ENCODE measurements around the gene SOX6. TPM values are rescaled to one million over a fixed set of nuclear protein-coding genes. Genes with fewer than 3 reads are reported as not detected.
"Not testable (repeated sequence)": the region's sequence is repeated elsewhere in the genome, so short reads cannot be mapped to it uniquely, and the experiment has no call there.

Gene SOX6
- total RNA-seq, 1 donor: 0.10 TPM

DNA sequence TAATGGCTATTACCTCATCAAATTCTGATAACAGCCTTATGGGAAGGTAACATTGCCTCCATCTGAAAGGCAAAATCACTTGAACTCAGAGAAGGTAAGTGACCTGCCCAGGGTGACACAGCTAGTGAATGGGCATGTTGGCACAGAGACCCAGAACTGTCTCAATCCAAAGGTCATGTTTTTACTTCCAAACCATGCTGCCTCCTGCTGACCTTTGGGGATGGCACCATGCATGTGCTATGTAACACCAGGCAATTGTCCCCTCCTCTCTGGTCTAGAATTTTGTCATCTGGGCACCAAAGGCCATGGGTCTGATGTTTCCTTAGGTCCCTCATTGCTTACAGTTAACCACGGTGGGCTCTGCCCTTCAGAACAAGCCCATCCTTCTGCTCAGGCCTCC, 417.4 kb downstream of the SOX6 start:
- H3K4me1 ChIP-seq (ENCODE audit: insufficient read depth, low read length): no peaks in the 10 kb centered on the region
- no peaks in the 10 kb centered on the region for H3K27me3 ChIP-seq (ENCODE audit: insufficient read depth, low read length)
- no peaks in the 10 kb centered on the region for H3K9me3 ChIP-seq (ENCODE audit: low read depth, low read length)
- no peak overlapping the region for H3K4me3 ChIP-seq (ENCODE audit: low read length)

- H3K4me1 ChIP-seq (ENCODE audit: insufficient read depth, low read length): no peaks in the 10 kb centered on the region
- no peaks in the 10 kb centered on the region for H3K27me3 ChIP-seq (ENCODE audit: insufficient read depth, low read length)
- no peaks in the 10 kb centered on the region for H3K9me3 ChIP-seq (ENCODE audit: low read depth, low read length)
- no peak overlapping the region for H3K4me3 ChIP-seq (ENCODE audit: low read length)
Measured at GRCh38 chr11:15938121-15938611, 418.2 kb downstream of the SOX6 start.

GRCh38 chr11:15937601-15938120, 418.7 kb downstream of the SOX6 start:
- H3K4me3 ChIP-seq (ENCODE audit: low read length): no peak overlapping the region
- no peaks in the 10 kb centered on the region for H3K27me3 ChIP-seq (ENCODE audit: insufficient read depth, low read length)
- no peaks in the 10 kb centered on the region for H3K9me3 ChIP-seq (ENCODE audit: low read depth, low read length)
- no peaks in the 10 kb centered on the region for H3K4me1 ChIP-seq (ENCODE audit: insufficient read depth, low read length)

DNA sequence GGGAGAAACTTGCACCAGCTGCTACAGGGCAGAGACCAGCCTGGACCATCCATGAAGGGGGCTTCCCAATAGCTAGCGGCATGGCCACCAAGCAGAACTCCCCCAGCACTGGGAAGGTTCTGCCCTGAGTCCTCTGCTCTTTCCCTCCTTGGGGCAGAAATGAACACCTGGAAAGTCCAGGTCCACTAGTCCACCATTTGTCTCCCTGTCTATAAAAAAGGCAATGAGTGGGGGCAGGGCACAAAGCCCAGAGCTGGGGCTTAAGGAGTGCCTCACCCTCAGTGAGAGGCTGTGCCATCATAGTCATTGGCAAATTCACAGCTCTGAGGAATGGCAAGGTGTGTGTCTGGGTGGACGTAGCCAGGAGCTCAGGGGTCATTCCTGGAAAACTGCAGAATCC, 420.3 kb downstream of the SOX6 start:
- Histone ChIP-seq H3K4me3 (ENCODE audit: low read length) (no peak overlapping the region), H3K4me1 (ENCODE audit: insufficient read depth, low read length) (no peaks in the 10 kb centered on the region), H3K27me3 (ENCODE audit: insufficient read depth, low read length) (no peaks in the 10 kb centered on the region), H3K9me3 (ENCODE audit: low read depth, low read length) (no peaks in the 10 kb centered on the region)

DNA sequence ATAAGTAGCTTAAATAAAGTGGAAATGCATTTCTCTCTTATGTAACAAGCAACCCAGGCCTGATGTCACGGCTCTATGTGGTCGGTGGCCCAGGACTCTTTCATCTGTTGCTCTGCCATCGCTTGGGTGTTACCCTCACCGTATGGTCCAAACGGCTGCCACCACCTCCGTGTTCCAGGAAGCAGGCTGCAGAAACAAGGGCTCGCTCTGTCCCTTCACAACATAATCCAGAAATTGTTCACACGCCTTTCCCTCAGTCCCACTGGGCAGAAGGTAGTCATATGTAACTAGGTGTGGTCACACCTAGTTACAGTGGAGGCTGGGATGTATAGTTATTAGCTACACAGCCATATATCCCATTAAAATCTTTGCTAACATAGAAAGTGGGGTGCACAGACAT, 421.0 kb downstream of the SOX6 start:
- Histone ChIP-seq H3K4me3 (ENCODE audit: low read length) (no peak overlapping the region), H3K4me1 (ENCODE audit: insufficient read depth, low read length) (no peaks in the 10 kb centered on the region), H3K27me3 (ENCODE audit: insufficient read depth, low read length) (no peaks in the 10 kb centered on the region), H3K9me3 (ENCODE audit: low read depth, low read length) (no peaks in the 10 kb centered on the region)

- H3K4me3 ChIP-seq (ENCODE audit: low read length): no peak overlapping the region
- no peaks in the 10 kb centered on the region for H3K9me3 ChIP-seq (ENCODE audit: low read depth, low read length)
- H3K4me1 ChIP-seq (ENCODE audit: insufficient read depth, low read length): no peaks in the 10 kb centered on the region
- H3K27me3 ChIP-seq (ENCODE audit: insufficient read depth, low read length): no peaks in the 10 kb centered on the region
Measured at GRCh38 chr11:15933886-15934625, 422.3 kb downstream of the SOX6 start.

DNA sequence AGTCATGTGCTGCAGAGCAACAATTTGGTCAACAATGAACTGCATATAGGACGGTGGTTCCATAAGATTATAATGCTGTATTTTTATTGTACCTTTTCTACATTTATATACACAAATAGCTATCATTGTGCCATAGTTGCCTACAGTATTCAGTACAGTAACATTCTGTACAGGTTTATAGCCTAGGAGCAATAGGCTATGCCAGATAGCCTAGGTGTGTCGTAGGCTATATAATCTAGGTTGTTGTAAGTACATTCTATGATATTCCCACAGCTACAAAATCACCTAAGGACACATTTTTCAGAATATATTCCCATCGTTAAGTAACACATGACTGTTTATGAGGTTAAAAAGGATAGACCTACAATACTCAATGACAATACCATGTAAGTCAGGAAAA, 423.9 kb downstream of the SOX6 start:
- no peaks in the 10 kb centered on the region for H3K9me3 ChIP-seq (ENCODE audit: low read depth, low read length)
- H3K4me3 ChIP-seq (ENCODE audit: low read length): no peak overlapping the region
- H3K27me3 ChIP-seq (ENCODE audit: insufficient read depth, low read length): no peaks in the 10 kb centered on the region
- H3K4me1 ChIP-seq (ENCODE audit: insufficient read depth, low read length): no peaks in the 10 kb centered on the region

GRCh38 chr11:15931497-15931896, 424.8 kb downstream of the SOX6 start:
- Histone ChIP-seq H3K4me1 (ENCODE audit: insufficient read depth, low read length) (no peaks in the 10 kb centered on the region), H3K27me3 (ENCODE audit: insufficient read depth, low read length) (no peaks in the 10 kb centered on the region), H3K4me3 (ENCODE audit: low read length) (no peak overlapping the region), H3K9me3 (ENCODE audit: low read depth, low read length) (no peaks in the 10 kb centered on the region)

- no peaks in the 10 kb centered on the region for H3K27me3 ChIP-seq (ENCODE audit: insufficient read depth, low read length)
- no peak overlapping the region for H3K4me3 ChIP-seq (ENCODE audit: low read length)
- H3K9me3 ChIP-seq (ENCODE audit: low read depth, low read length): no peaks in the 10 kb centered on the region
- no peaks in the 10 kb centered on the region for H3K4me1 ChIP-seq (ENCODE audit: insufficient read depth, low read length)
Measured at GRCh38 chr11:15930442-15931025, 425.8 kb downstream of the SOX6 start.

DNA sequence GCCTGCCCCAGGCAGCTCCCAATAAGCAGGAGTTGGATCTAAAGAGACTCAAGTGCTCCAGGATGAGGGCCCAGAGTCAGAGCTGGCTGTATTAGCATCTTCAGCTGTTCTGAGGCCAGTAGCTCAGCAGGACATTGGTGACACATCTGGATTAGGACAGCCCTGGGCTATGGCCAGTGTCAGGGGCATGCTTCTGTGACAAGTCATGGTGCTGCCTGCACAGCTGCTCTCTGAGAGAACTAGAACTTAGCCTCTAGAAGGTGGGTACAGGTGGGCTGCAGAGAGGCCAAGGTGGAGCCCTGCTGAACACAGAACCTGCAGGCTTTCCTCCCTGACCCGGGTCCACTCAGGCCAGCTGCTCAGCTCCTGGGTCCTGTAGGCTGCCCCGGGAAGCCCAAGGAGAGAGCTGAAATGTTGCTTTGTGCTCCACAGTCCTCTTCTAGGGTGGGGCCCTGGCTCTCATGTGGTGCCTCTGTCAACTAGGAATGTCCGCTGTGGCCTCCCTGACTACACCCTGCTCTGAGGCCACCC, 426.9 kb downstream of the SOX6 start:
- Histone ChIP-seq H3K4me3 (ENCODE audit: low read length) (no peak overlapping the region), H3K9me3 (ENCODE audit: low read depth, low read length) (no peaks in the 10 kb centered on the region), H3K4me1 (ENCODE audit: insufficient read depth, low read length) (no peaks in the 10 kb centered on the region), H3K27me3 (ENCODE audit: insufficient read depth, low read length) (no peaks in the 10 kb centered on the region)

DNA sequence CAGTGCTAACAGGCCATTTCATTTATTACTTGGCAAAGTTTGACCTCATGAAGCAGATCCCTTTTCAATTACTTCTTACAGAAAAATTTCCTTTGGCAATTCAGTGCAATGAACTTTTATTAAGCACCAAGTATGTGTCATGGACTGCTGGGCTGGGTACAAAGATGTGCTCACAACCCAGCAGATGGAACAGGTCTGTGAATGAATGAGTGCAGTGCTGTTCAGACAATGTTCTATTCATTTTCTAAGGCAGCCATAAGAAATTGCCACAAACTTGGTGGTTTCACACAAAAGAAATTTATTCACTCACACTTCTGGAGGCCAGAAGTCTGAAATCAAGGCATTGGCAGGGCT, 428.5 kb downstream of the SOX6 start:
- Histone ChIP-seq H3K4me1 (ENCODE audit: insufficient read depth, low read length) (no peaks in the 10 kb centered on the region), H3K4me3 (ENCODE audit: low read length) (no peak overlapping the region), H3K9me3 (ENCODE audit: low read depth, low read length) (no peaks in the 10 kb centered on the region), H3K27me3 (ENCODE audit: insufficient read depth, low read length) (no peaks in the 10 kb centered on the region)

DNA sequence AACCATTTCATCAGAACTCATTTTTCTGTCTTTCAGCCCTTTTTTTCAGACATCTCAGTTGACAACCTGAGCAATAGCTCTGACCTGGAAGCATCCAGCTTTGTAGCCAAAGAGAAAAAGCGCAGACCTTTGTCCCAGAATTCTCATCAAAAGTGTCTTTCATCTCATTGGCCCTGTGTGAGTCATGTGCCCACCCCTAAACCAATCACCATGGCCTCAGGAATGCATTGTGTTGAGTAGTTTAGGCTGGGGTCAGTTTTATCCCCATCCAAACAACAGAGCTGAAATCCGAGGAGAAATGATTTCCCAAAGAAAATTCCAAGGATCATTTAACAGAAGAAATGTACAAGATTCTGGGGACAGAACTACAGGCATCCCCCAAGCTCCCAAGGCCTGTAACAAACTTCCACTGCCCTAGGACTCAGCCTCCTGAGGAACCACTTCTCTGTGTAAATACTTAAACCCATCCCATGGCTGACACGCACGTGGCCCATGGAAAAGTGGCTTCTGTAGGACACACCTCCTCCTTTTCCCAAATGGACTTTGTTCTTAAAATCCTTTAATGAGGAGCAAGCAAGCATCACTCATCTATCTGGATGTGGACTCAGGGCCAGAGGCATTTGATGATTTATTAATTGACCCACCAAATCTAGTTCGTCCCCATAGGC, 429.0 kb downstream of the SOX6 start:
- H3K27me3 ChIP-seq (ENCODE audit: insufficient read depth, low read length): no peaks in the 10 kb centered on the region
- no peak overlapping the region for H3K4me3 ChIP-seq (ENCODE audit: low read length)
- H3K9me3 ChIP-seq (ENCODE audit: low read depth, low read length): no peaks in the 10 kb centered on the region
- no peaks in the 10 kb centered on the region for H3K4me1 ChIP-seq (ENCODE audit: insufficient read depth, low read length)

GRCh38 chr11:15926071-15926470, 430.3 kb downstream of the SOX6 start:
- no peaks in the 10 kb centered on the region for H3K4me1 ChIP-seq (ENCODE audit: insufficient read depth, low read length)
- H3K27me3 ChIP-seq (ENCODE audit: insufficient read depth, low read length): no peaks in the 10 kb centered on the region
- H3K9me3 ChIP-seq (ENCODE audit: low read depth, low read length): no peaks in the 10 kb centered on the region
- H3K4me3 ChIP-seq (ENCODE audit: low read length): no peak overlapping the region

DNA sequence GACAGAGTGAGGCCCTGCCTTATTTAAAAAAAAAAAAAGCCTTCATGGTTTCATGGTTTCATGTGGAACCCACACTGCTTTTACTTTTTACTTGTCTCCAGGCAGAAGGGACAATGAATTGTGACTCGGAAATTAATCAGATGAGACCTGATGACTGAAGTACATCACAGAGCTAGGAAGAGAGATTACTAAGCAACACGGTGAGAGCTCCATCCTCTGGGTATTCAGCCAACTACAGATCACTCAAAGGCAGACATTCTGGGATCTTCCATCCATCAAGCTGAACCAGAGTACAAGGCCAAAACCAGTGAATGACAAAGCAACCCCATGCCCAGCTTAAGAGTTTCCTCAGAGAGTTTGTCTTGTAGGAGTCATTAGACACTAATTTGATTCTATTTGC, 433.2 kb downstream of the SOX6 start:
- Histone ChIP-seq H3K27me3 (ENCODE audit: insufficient read depth, low read length) (no peaks in the 10 kb centered on the region), H3K4me1 (ENCODE audit: insufficient read depth, low read length) (no peaks in the 10 kb centered on the region), H3K4me3 (ENCODE audit: low read length) (no peak overlapping the region), H3K9me3 (ENCODE audit: low read depth, low read length) (no peaks in the 10 kb centered on the region)

GRCh38 chr11:15922745-15923144, 433.6 kb downstream of the SOX6 start:
- H3K27me3 ChIP-seq (ENCODE audit: insufficient read depth, low read length); H3K4me3 ChIP-seq (ENCODE audit: low read length); H3K9me3 ChIP-seq (ENCODE audit: low read depth, low read length); H3K4me1 ChIP-seq (ENCODE audit: insufficient read depth, low read length): not testable (repeated sequence)
